Kidney (tissue), 14 donors: Measurements from ENCODE around the gene BCAS3. TPM values are rescaled to one million over a fixed set of nuclear protein-coding genes. Genes with fewer than 3 reads are reported as not detected.

Source experiments
- DNase-seq, 5 donors: peaks; one replicate each; pipeline ENCODE4 v3.0.0-alpha.2; 2013 to 2020
- FAIRE-seq: peaks from 2 replicates; lab custom pipeline; 2012; peaks lifted over from hg19 to GRCh38; lab: Jason Lieb, UNC
- H3K27ac ChIP-seq, 2 donors: one replicate each; pipeline ENCODE4 v1.7.0; 2013; ENCODE audit warnings: low read depth in 2 of 2, low read length in 2 of 2, inconsistent platforms in 1 of 2
- H3K27me3 ChIP-seq: one replicate; pipeline ENCODE4 v1.7.1; 2013; ENCODE audit warnings: low read length, inconsistent platforms; ENCODE audit not compliant: control insufficient read depth, insufficient read depth
- H3K36me3 ChIP-seq, 3 donors: one replicate each; pipeline versions ENCODE4 v1.7.0 to v1.7.1; 2013; ENCODE audit warnings: low read length in 3 of 3, control low read depth in 1 of 3, inconsistent platforms in 1 of 3; ENCODE audit not compliant: insufficient read depth in 3 of 3, control insufficient read depth in 2 of 3
- H3K4me1 ChIP-seq, 3 donors: one replicate each; pipeline versions ENCODE4 v1.7.0 to v1.7.1; 2013; ENCODE audit warnings: low read length in 3 of 3, inconsistent platforms in 1 of 3, low read depth in 1 of 3; ENCODE audit not compliant: control insufficient read depth in 2 of 3, insufficient read depth in 2 of 3
- H3K4me3 ChIP-seq, 3 donors: one replicate each; pipeline versions ENCODE4 v1.7.0 to v1.8.1; 2013; ENCODE audit warnings: low read length in 3 of 3, control low read depth in 1 of 3, inconsistent platforms in 1 of 3
- H3K9ac ChIP-seq, 3 donors: one replicate each; pipeline versions ENCODE4 v1.7.0 to v1.7.1; 2013; ENCODE audit warnings: low read length in 3 of 3, control low read depth in 1 of 3, inconsistent platforms in 1 of 3
- H3K9me3 ChIP-seq, 3 donors: one replicate each; pipeline versions ENCODE4 v1.7.0 to v1.7.1; 2013; ENCODE audit warnings: low read length in 3 of 3, control low read depth in 1 of 3, inconsistent platforms in 1 of 3; ENCODE audit not compliant: control insufficient read depth in 2 of 3, insufficient read depth in 1 of 3
- intact Hi-C: fragments of 100-400 bp; cut with DNase I; formaldehyde crosslinking; loops from one replicate; pipeline ENCODE4 v1.11.1; 2022
- polyA plus RNA-seq: library from polyadenylated mRNA; stranded (reverse); fragments of 350-450 nt; fragmentation: Illumina TruSeq; extraction: RNeasy Lipid Tissue Mini Kit (QIAGEN cat#74804); gene quantifications from one replicate; pipeline ENCODE4 v1.2.3, GENCODE V29; 2014; ENCODE audit warnings: low read depth, low replicate concordance; ENCODE audit not compliant: insufficient read depth
- total RNA-seq: library from RNA; stranded (reverse); fragmentation: NEBNext Ultra II Directional; extraction: Animal tissue kit (Norgen Biotek cat#: 25700); gene quantifications from one replicate; pipeline ENCODE4 v1.2.1, GENCODE V29; 2021
- TF ChIP-seq, protein P1 (sequence below): IDR thresholded peaks from 3 replicates; pipeline ENCODE4 v1.5.1; 2012; ENCODE audit warnings: mild to moderate bottlenecking, moderate library complexity, borderline replicate concordance; ENCODE audit not compliant: insufficient read depth; ENCODE audit errors: extremely low read depth
- donor health status: control.
- donor health status: control.
- donor health status: control.
- donor health status: control.
- donor health status: control.
- donor health status: DM: yes; HTN: yes; CAD: no.
- donor health status: Normal renal cell carcinoma (clear cell type).

BCAS3 gene
- total and polyA plus RNA-seq, 2 donors from 2014 or later = 18.3 to 44.1 TPM

- no peak for FAIRE-seq
- intact Hi-C loops = no loop called here
- Histone ChIP-seq H3K36me3 (no peaks in the 10 kb centered on the region), H3K9me3 (no peaks in the 10 kb centered on the region), H3K27ac (no peak overlapping the region), H3K27me3 (no peaks in the 10 kb centered on the region), H3K4me1 (no peaks in the 10 kb centered on the region), H3K9ac (no peak overlapping the region), H3K4me3 (no peak overlapping the region)
- DNase-seq = no peak
- TF ChIP-seq, protein P1, sequence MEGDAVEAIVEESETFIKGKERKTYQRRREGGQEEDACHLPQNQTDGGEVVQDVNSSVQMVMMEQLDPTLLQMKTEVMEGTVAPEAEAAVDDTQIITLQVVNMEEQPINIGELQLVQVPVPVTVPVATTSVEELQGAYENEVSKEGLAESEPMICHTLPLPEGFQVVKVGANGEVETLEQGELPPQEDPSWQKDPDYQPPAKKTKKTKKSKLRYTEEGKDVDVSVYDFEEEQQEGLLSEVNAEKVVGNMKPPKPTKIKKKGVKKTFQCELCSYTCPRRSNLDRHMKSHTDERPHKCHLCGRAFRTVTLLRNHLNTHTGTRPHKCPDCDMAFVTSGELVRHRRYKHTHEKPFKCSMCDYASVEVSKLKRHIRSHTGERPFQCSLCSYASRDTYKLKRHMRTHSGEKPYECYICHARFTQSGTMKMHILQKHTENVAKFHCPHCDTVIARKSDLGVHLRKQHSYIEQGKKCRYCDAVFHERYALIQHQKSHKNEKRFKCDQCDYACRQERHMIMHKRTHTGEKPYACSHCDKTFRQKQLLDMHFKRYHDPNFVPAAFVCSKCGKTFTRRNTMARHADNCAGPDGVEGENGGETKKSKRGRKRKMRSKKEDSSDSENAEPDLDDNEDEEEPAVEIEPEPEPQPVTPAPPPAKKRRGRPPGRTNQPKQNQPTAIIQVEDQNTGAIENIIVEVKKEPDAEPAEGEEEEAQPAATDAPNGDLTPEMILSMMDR = no peak
These were observed 315.8 kb downstream of the BCAS3 start for GRCh38 chr17:60993497-60993896.

DNA sequence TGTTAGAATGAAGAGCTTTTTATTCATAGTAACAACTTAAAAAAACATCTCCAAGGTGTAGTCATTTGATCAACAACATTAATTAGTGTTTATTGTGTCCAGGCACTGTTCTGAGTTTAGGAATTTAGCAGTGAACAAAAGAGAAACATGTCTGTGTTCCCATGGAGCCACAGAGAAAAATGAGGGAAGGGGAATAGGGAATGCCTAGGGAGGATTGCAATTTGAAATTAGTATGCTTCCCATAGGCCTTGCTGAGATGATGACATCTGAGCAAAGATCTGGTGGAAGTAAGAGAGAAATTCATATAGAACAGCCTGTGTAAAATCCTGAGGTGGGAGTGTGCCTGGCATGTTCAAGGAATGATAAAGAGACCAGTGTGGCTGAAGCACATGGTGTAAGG is 318.0 kb downstream of the BCAS3 start:
- FAIRE-seq (no peak), DNase-seq (no peak)
- Histone ChIP-seq H3K4me3 (no peak overlapping the region), H3K4me1 (no peaks in the 10 kb centered on the region), H3K36me3 (no peaks in the 10 kb centered on the region), H3K27ac (no peak overlapping the region), H3K9me3 (no peaks in the 10 kb centered on the region), H3K9ac (no peak overlapping the region), H3K27me3 (no peaks in the 10 kb centered on the region)
- intact Hi-C loops = no loop called here
- TF ChIP-seq, protein P1 = no peak

DNA sequence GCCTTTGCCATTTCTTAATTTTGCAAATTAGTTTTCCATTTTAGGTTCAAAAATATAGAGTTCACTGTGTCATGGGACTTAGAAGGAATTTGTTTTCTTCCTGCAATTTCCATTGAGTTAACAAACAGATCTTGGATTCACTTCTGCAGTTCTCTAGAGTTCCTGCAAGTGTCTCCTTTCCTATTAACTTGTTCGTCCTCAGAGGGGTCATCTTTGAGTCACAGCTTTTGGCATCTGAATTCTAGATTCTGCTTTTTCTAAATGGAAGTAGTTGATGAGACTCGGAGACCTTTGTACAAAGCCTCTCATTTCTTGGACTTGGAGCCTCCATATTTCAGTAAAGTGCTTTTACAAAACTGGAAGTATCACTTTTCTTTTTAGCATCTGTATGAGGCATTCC is 323.3 kb downstream of the BCAS3 start:
- no peak overlapping the region for H3K27ac ChIP-seq
- H3K9ac ChIP-seq = peak overlapping the region in 1 of 3 donors; percentile 7
- H3K4me3 ChIP-seq = no peak overlapping the region
- H3K36me3 ChIP-seq = no peaks in the 10 kb centered on the region
- peaks cover 0 to 3% (median 2%) of the 10 kb centered on the region in 3 donors for H3K4me1 ChIP-seq
- no peaks in the 10 kb centered on the region for H3K9me3 ChIP-seq
- TF ChIP-seq, protein P1 = no peak
- no peaks in the 10 kb centered on the region for H3K27me3 ChIP-seq
- FAIRE-seq = peak; percentile 21
- intact Hi-C loops = loop anchor here (5.0 kb wide), 1 partner anchor 401 kb away; no protein-coding TSS in a partner anchor
- DNase-seq = peak in 2 of 5 donors; percentile 41 to 55

DNA sequence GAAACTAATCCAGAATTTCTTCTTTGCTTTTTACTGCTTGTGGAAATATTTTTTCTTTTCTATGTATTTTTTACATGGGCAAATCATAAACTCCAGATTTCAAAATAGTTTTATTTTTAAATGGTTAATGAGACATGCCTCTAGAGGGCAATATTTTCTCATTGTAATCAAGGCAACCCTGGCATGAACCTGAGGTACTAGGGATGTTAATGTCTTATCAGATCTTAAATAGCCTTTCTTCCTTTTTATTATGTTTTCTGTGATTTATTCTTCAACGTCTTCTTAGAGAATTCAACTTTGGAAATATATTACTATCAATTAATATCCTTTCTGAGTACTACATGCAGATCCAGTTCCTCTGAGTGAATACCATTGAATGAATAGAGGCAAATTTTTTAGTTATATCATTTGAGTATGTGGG is 324.7 kb downstream of the BCAS3 start:
- FAIRE-seq (peak; percentile 97), DNase-seq (peak in 2 of 5 donors; percentile 71 to 72)
- Histone ChIP-seq H3K36me3 (no peaks in the 10 kb centered on the region), H3K9me3 (no peaks in the 10 kb centered on the region), H3K9ac (no peak overlapping the region), H3K27me3 (no peaks in the 10 kb centered on the region), H3K27ac (no peak overlapping the region), H3K4me1 (peaks cover 2 to 5% (median 3%) of the 10 kb centered on the region in 3 donors), H3K4me3 (no peak overlapping the region)
- intact Hi-C loops = loop anchor here (5.0 kb wide), 1 partner anchor 400 kb away; no protein-coding TSS in a partner anchor
- TF ChIP-seq, protein P1 = peak; percentile 51
